HG03103 (cell line): ENCODE measurements around the gene CCT3.
"Not testable (repeated sequence)": the region's sequence is repeated elsewhere in the genome, so short reads cannot be mapped to it uniquely, and the experiment has no call there.

Experiments used
- ATAC-seq: cut with Tn5 transposase; IDR thresholded peaks from one replicate; pipeline ENCODE4 v1.9.1; 2021; ENCODE audit warnings: low read depth; ENCODE audit not compliant: unreplicated experiment

The CCT3 gene

DNA sequence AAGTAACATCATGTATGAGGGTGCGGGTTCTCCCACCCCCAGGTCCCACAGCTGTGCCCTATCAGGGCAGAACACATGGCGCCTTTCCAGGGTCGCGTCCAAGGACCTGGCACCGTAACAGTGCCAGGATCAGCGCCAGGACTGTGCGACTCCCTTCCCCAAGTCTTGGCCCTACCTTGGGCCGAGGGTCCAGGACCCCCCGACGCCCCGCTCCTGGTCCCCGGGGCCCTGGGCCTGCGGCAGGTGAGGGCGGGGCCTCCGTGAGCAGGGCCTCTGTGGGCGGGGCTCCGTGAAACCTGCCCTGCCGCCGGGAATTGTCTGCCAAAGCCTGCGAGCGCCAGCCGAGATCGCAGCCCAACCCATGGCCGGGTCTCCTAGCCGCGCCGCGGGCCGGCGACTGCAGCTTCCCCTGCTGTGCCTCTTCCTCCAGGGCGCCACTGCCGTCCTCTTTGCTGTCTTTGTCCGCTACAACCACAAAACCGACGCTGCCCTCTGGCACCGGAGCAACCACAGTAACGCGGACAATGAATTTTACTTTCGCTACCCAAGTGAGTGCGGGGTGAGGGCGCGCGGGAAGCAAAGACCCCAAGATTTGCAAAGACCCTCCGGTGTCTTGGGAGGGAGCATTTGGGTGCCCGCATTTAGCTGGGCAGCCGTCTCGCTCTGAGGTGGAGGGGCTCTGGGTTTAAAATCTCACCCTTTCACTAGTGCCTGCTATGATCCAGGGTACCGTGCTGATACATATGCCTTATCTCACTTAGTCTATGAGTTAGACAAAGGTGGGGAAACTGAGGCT, 31.0 kb upstream of the CCT3 start, which contains the start of gene RHBG:
TSS of gene RHBG (plus strand) at position 323 of the 796 bp plus-strand sequence. CDS start at position 362, 39 bp downstream.
- ATAC-seq = no peak

DNA sequence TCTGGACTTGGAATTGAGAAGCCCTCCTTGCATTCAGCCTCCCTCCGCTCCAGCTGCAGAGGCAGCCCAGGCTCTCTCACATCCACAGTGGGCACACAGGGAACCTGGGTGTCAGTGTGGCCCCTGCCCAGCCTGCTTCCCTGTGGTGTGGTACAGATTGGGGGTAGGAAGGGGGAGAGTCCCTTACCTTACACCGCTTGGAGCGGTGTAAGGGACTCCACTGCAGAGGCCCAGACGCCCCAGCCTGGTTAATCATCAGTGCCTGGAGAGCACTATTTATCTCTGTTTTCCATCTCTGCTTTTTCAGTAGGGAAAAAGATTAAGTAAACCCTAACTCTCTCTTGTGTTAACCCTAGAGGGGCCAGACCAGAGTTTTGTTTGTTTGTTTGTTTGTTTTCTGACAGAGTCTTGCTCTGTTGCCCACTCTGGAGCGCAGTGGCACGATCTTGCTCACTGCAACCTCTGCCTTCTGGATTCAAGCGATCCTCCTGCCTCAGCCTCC, 30.1 kb upstream of the CCT3 start:
- no peak for ATAC-seq

- ATAC-seq = no peak
These were observed 29.5 kb upstream of the CCT3 start for GRCh38 chr1:156367383-156368156.

DNA sequence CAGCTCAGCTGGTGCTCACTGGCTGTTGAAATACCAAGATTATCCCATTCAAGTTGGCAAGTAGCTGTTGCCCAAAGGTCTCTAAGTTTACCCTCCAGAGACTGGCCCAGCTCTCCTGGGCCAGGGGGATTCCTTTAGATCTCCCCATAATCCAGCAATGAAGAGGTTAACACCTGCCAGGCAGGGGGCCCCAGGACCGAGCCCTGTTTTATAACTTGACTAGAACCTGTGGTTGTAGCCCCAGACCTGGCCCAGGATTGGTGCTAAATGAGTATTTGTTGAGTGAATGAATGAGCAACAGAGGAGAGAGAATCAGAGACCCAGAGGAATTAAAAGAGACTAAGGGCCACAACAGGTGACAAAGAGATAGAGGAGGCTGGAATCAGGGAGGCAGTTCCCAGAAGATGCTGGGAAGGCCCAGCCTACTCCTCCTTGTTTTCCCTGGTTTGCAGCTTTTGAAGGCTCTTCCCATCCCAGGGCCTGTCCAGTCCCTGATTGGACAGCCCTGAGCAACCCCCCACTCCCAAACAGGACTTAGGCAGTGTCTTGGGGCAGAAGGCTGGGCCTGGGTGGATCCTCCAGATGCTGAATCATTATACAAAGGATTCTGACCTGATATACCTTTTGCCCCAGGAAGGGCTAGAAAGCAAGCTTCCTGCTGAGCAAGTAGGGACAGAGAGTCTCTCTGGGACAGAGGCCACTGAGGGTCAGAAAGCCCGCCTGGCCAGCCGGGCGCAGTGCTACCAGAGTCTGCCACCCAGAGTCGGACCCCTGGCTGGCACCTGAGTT, 28.5 kb upstream of the CCT3 start:
- ATAC-seq = no peak

GRCh38 chr1:156365754-156366153, 27.7 kb upstream of the CCT3 start:
- no peak for ATAC-seq

DNA sequence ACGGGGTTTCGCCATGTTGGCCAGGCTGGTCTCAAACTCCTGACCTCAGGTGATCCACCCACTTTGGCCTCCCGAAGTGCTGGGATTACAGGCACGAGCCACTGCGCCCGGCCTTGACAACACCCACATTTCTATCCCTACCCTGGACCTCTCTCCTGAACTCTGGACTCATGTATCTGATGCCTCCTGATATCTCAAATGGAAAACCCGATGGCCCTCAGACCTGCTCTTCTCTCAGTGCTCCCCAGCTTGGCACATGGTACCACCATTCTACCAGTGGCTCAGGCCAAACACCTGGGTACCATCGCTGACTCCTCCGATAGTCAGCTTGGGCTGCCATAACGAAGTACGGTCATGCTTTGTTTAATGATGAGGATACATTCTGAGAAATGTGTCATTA, 22.4 kb upstream of the CCT3 start:
- no peak for ATAC-seq

DNA sequence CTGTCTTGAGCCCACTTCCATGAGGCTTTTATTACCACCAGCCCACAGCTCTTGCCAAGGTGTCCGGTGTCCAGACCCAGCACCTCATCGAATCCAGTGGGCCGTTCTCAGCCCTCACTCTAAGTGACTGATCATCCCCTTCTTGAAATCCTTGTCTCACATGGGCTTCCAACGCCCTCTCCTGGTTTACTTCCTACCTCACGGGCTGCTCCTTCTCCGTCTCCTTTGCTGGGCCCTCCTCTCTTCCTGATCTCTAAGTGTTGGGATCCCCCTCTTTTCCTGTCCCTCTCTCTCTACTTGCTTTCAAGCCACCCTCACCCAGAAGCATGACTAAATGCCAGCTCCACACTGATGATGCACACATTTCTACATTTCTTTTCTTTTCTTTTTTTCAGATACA, 21.9 kb upstream of the CCT3 start:
- no peak for ATAC-seq

- no peak for ATAC-seq
These were observed 21.2 kb upstream of the CCT3 start for GRCh38 chr1:156359249-156359648.

- ATAC-seq = no peak
These were observed 20.5 kb upstream of the CCT3 start for GRCh38 chr1:156358641-156359040.

- no peak for ATAC-seq
These were observed 19.9 kb upstream of the CCT3 start for GRCh38 chr1:156357977-156358376.

DNA sequence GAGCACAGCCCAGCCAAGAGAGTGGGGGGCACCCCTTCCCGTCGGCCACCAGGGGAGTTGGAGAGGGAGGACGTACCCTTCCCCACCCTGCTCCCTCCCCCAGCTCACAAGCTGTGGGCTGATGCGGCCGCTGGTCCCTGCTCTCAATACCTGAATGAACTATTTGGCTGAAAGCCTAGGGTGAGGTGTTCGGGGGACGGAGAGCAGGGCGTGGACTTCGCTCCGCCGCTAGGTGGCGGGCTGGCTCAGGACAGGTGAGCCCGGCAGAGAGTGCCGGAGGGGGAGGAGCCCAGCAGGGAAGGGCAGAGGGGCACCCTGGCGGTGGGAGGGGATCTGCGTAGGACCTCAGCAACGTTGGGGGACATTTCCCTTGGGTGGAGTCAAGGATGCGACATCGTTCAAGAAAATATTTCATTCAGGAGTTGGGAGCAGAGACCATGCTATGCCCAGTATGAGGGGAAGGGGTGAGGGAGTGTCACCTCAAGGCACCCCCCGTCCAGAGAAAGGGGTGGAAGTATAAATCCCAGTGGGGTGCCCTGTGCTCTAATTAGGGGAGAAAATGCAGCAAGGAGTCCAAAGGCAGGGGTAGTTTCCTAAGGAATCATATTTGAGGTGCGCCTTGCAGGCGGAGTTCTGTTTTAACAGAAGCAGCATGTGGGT, 18.9 kb upstream of the CCT3 start:
- ATAC-seq = no peak

- ATAC-seq = no peak
These were observed 18.3 kb upstream of the CCT3 start for GRCh38 chr1:156356262-156356874.

GRCh38 chr1:156352481-156352880, 14.4 kb upstream of the CCT3 start:
- not testable (repeated sequence) for ATAC-seq

DNA sequence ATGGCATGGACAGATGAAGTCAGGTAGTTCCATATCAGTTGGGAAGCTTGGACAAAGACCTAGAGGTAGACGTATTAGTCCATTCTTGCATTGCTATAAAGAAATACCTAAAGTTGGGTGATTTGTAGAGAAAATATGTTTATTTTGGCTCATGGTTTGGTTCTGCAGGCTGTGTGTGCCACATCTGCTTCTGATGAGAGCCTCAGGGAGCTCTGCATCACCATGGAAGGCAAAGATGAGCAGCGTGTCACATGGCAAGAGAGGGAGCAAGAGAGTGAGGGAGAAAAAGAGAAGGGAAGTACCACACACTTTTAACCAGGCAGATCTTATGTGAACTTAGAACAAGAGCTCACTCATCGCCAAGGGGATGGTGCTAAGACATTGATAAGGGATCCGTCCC, 9.2 kb upstream of the CCT3 start:
- no peak for ATAC-seq

- ATAC-seq = no peak
These were observed 8.5 kb upstream of the CCT3 start for GRCh38 chr1:156346636-156347035.

DNA sequence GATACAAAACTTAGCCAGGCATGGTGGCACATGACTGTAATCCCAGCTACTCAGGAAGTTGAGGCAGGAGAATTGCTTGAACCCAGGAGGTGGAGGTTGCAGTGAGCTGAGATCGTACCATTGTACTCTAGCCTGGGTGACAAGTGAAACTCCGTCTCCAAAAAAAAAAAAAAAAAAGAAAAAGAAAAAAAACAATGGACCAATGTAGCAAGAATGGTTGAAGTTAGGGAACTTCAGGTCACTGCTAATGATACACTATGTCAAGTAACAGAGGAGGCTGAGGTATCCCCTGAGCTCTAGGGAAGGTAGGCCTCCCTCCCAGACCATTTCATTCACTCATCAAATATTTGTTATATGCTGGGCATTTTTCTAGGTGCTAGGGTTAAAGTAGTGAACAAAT, 7.9 kb upstream of the CCT3 start:
- ATAC-seq = not testable (repeated sequence)

- ATAC-seq = no peak
These were observed 6.3 kb upstream of the CCT3 start for GRCh38 chr1:156344409-156344808.

DNA sequence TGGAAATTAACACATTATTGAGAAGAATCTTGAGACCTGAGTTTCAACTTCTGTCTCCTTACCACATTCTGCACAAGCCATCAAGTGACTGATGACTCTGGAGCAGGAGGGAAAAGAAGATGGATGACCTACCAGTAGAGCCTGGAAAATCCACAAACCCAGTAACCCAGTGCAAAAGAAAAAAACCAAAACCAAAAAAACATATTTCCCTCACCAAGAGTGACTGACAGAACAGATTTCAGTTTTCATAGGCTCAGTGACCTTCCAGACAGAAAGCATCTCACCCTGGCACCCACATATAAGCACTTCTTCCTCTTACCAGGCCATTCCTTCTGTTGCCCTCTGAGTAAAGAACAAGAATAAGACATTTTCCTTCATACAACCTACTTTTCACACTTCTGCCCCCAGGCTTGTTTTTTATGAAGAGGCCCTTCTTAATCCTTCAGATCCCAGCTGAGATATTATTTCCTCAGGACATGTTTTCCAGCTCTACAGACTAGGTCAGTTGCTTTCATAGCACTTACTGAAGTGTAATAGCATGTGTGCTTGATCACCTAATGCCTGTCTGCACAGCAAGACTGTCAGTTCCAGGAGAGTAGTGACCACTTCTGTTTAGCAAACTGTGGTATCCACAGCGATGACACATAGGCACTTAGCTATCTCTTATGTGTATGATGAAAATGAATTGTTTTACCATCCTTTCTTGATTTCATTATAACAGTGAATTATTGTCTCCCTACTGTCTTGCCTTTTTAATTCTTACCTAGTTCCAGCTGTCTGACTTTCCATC, 4.3 kb upstream of the CCT3 start:
- ATAC-seq = no peak

GRCh38 chr1:156337888-156338179, 258 bp downstream of the CCT3 start:
- no peak for ATAC-seq
